ENCODE results near the gene MYOM1.

The MYOM1 gene

DNA sequence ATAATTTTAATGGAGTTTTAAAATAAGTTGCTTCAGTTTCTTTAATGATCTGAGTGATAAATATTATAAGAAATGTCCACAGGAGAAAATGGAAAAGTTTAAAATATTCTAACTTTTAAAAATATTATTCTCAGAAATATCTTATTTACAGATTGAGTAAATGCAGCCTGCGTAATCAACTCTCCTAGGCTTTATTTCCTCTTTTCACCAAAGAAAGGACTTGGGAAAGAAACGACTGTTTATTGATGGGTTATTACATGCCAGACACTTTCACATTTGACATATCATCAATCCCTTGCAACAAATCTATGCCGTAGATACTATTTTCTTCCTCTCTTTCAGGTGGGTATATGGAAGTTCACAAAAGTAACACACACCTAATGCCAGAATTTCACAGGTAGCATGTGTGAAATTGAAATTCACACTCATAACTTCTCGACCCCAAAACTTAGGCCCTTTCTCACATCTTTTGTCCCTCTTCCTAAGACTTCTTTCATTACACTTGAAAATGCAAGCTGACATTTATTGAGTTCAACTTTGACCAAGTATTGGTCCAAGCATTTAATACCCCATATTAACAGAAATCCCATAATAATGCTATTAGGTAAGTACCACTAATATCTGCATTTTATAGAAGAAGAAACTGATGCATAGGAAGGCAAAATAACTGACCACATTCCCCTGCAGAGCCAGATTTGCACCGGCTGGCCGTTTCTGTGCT is 49.2 kb downstream of the MYOM1 start:
- Histone ChIP-seq H3K36me3 (ENCODE audit: insufficient read depth, insufficient read length, low read length) (no peaks in the 10 kb centered on the region), H3K9me3 (ENCODE audit: insufficient read depth, low read length) (no peaks in the 10 kb centered on the region), H3K4me3 (ENCODE audit: insufficient read length, low read depth) (no peak overlapping the region), H3K9ac (ENCODE audit: insufficient read length, low read depth) (no peak overlapping the region), H3K27me3 (ENCODE audit: insufficient read depth, insufficient read length) (no peaks in the 10 kb centered on the region), H3K4me1 (ENCODE audit: insufficient read depth, insufficient read length) (no peaks in the 10 kb centered on the region)
- no peak for TF ChIP-seq YY1 (IDR thresholded peaks at IDR 0.05; ENCODE audit: insufficient read depth, insufficient read length)
- TF ChIP-seq SUZ12 (IDR thresholded peaks at IDR 0.05; ENCODE audit: extremely low read depth, insufficient read depth, insufficient read length), result no peak
- no peak for TF ChIP-seq ZNF274 (IDR thresholded peaks at IDR 0.05; ENCODE audit: low read depth, low read length)
- no peak for DNase-seq (ENCODE audit: low read depth, low spot score)

DNA sequence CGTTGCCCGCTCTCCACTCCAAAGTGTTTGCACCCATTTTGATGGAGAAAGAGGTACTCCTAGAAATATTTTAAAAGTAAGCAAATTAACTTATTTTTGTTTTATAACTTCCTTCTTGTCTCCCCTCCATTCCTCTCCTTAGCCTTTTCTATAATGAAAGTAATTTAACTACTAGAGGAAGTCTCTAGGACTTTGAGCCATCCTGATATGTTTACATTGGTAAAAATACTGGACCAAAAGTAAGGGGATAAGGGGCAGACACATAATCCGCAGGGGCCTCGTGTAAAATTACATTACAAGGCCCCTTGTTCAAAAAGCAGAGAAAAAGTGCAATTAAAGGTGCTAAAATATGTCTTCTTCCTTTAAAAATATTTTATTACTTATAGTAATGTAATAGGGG is 55.4 kb downstream of the MYOM1 start:
- Histone ChIP-seq H3K4me1 (ENCODE audit: insufficient read depth, insufficient read length) (no peaks in the 10 kb centered on the region), H3K27me3 (ENCODE audit: insufficient read depth, insufficient read length) (no peaks in the 10 kb centered on the region), H3K36me3 (ENCODE audit: insufficient read depth, insufficient read length, low read length) (no peaks in the 10 kb centered on the region), H3K9ac (ENCODE audit: insufficient read length, low read depth) (no peak overlapping the region), H3K4me3 (ENCODE audit: insufficient read length, low read depth) (no peak overlapping the region), H3K9me3 (ENCODE audit: insufficient read depth, low read length) (no peaks in the 10 kb centered on the region)
- TF ChIP-seq YY1 (IDR thresholded peaks at IDR 0.05; ENCODE audit: insufficient read depth, insufficient read length) (no peak), SUZ12 (IDR thresholded peaks at IDR 0.05; ENCODE audit: extremely low read depth, insufficient read depth, insufficient read length) (no peak), ZNF274 (IDR thresholded peaks at IDR 0.05; ENCODE audit: low read depth, low read length) (no peak)
- no peak for DNase-seq (ENCODE audit: low read depth, low spot score)

DNA sequence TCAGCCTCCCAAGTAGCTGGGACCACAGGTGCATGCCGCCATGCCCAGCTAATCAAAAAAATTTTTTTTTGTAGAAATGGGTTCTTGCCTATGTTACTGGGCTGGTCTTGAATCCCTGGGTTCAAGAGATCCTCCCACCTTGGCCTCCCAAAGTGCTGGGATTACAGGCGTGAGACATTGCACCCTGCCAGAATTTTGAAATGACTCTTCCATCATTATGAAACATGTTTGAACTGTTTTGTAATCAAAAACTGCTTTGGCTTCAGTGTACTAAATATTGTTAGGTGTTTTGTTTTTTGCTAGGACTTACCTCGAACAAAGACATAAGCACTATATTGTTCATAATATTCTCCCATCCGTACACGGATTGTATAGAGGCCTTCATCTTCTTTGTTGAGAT is 55.8 kb downstream of the MYOM1 start:
- H3K9ac ChIP-seq (ENCODE audit: insufficient read length, low read depth), result no peak overlapping the region
- no peaks in the 10 kb centered on the region for H3K9me3 ChIP-seq (ENCODE audit: insufficient read depth, low read length)
- no peak for DNase-seq (ENCODE audit: low read depth, low spot score)
- no peaks in the 10 kb centered on the region for H3K27me3 ChIP-seq (ENCODE audit: insufficient read depth, insufficient read length)
- H3K4me3 ChIP-seq (ENCODE audit: insufficient read length, low read depth), result no peak overlapping the region
- no peak for TF ChIP-seq SUZ12 (IDR thresholded peaks at IDR 0.05; ENCODE audit: extremely low read depth, insufficient read depth, insufficient read length)
- TF ChIP-seq YY1 (IDR thresholded peaks at IDR 0.05; ENCODE audit: insufficient read depth, insufficient read length), result no peak
- TF ChIP-seq ZNF274 (IDR thresholded peaks at IDR 0.05; ENCODE audit: low read depth, low read length), result no peak
- H3K4me1 ChIP-seq (ENCODE audit: insufficient read depth, insufficient read length), result no peaks in the 10 kb centered on the region
- no peaks in the 10 kb centered on the region for H3K36me3 ChIP-seq (ENCODE audit: insufficient read depth, insufficient read length, low read length)

DNA sequence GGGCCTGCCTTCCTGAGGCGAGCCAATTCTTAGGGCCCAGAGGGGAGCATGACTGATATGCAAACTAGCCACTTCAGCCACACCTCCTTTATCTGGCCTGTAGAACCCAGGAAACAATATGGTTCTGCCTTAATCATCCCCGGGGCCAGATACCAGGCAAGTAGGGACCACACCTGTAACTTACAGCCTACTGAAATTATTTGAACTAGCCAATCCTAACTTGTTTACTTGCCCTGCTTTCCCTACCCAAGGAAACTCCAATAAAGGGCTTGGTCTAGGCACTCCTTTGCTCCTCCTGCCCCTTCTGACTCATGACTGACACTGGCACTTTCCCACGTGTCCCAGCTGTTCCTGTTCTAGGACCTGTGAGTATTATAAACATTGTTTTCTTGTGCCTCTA is 57.6 kb downstream of the MYOM1 start:
- H3K4me1 ChIP-seq (ENCODE audit: insufficient read depth, insufficient read length), result no peaks in the 10 kb centered on the region
- TF ChIP-seq YY1 (IDR thresholded peaks at IDR 0.05; ENCODE audit: insufficient read depth, insufficient read length), result no peak
- no peak for TF ChIP-seq SUZ12 (IDR thresholded peaks at IDR 0.05; ENCODE audit: extremely low read depth, insufficient read depth, insufficient read length)
- no peak for TF ChIP-seq ZNF274 (IDR thresholded peaks at IDR 0.05; ENCODE audit: low read depth, low read length)
- no peak overlapping the region for H3K9ac ChIP-seq (ENCODE audit: insufficient read length, low read depth)
- DNase-seq (ENCODE audit: low read depth, low spot score), result no peak
- H3K4me3 ChIP-seq (ENCODE audit: insufficient read length, low read depth), result no peak overlapping the region
- no peaks in the 10 kb centered on the region for H3K36me3 ChIP-seq (ENCODE audit: insufficient read depth, insufficient read length, low read length)
- H3K9me3 ChIP-seq (ENCODE audit: insufficient read depth, low read length), result no peaks in the 10 kb centered on the region
- no peaks in the 10 kb centered on the region for H3K27me3 ChIP-seq (ENCODE audit: insufficient read depth, insufficient read length)

DNA sequence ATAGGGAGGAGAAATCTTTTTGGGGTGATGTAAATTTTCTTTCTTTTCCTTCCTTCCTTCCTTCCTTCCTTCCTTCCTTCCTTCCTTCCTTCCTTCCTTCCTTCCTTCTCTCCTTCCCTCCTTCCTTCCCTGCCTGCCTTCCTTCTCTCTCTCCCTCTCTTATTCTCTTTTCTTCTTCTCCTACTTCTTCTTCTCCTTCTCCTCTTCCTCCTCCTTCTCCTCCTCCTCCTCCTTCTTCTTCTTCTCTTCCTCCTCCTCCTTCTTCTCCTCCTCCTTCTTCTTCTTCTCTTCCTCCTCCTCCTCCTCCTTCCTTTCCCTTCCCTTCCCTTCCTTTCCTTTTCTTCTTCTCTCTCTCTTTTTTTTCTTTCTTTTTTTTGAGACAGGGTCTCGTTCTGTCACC is 59.9 kb downstream of the MYOM1 start:
- Histone ChIP-seq H3K27me3 (ENCODE audit: insufficient read depth, insufficient read length) (no peaks in the 10 kb centered on the region), H3K9ac (ENCODE audit: insufficient read length, low read depth) (no peak overlapping the region), H3K36me3 (ENCODE audit: insufficient read depth, insufficient read length, low read length) (no peaks in the 10 kb centered on the region), H3K9me3 (ENCODE audit: insufficient read depth, low read length) (no peaks in the 10 kb centered on the region), H3K4me1 (ENCODE audit: insufficient read depth, insufficient read length) (no peaks in the 10 kb centered on the region), H3K4me3 (ENCODE audit: insufficient read length, low read depth) (no peak overlapping the region)
- no peak for DNase-seq (ENCODE audit: low read depth, low spot score)
- TF ChIP-seq YY1 (IDR thresholded peaks at IDR 0.05; ENCODE audit: insufficient read depth, insufficient read length) (no peak), ZNF274 (IDR thresholded peaks at IDR 0.05; ENCODE audit: low read depth, low read length) (no peak), SUZ12 (IDR thresholded peaks at IDR 0.05; ENCODE audit: extremely low read depth, insufficient read depth, insufficient read length) (no peak)

DNA sequence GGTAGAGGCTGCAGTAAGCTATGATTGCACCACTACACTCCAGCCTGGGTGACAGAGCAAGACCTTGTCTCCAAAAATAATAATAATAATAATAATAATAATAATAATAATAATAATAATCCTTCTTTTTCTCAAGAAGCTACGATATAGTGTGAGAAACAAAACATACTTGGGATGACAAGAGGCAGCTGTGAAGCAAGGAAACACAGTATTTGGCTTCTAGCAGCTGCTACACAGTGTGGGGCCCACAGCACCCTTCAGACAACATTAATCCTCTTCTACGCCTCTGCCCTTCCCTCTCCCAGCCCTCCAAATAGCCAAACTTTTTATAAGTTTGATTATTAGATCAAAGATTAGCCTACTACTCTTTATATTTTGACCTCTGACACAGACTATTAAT is 62.2 kb downstream of the MYOM1 start:
- Histone ChIP-seq H3K27me3 (ENCODE audit: insufficient read depth, insufficient read length) (no peaks in the 10 kb centered on the region), H3K9ac (ENCODE audit: insufficient read length, low read depth) (no peak overlapping the region), H3K4me3 (ENCODE audit: insufficient read length, low read depth) (no peak overlapping the region), H3K9me3 (ENCODE audit: insufficient read depth, low read length) (no peaks in the 10 kb centered on the region), H3K36me3 (ENCODE audit: insufficient read depth, insufficient read length, low read length) (no peaks in the 10 kb centered on the region), H3K4me1 (ENCODE audit: insufficient read depth, insufficient read length) (no peaks in the 10 kb centered on the region)
- no peak for TF ChIP-seq ZNF274 (IDR thresholded peaks at IDR 0.05; ENCODE audit: low read depth, low read length)
- no peak for TF ChIP-seq YY1 (IDR thresholded peaks at IDR 0.05; ENCODE audit: insufficient read depth, insufficient read length)
- TF ChIP-seq SUZ12 (IDR thresholded peaks at IDR 0.05; ENCODE audit: extremely low read depth, insufficient read depth, insufficient read length), result no peak
- no peak for DNase-seq (ENCODE audit: low read depth, low spot score)

DNA sequence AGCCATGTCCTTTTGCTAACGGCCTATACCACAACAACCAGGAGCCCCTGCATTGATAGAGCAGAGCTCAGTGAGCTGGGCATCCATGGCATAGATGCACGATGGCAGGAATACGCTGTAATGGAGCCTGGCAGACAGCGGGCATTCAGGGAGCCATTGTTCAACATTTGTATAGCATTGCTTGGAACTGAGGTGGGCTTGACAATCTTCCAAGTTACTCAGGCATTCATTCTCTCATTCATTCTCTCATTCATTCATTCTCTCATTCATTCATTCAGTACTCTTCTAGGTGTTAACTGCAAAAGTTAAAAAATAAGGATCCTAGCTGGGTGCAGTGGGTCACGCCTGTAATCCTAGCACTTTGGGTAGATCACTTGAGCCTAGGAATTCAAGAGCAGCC is 62.7 kb downstream of the MYOM1 start:
- Histone ChIP-seq H3K27me3 (ENCODE audit: insufficient read depth, insufficient read length) (no peaks in the 10 kb centered on the region), H3K9me3 (ENCODE audit: insufficient read depth, low read length) (no peaks in the 10 kb centered on the region), H3K9ac (ENCODE audit: insufficient read length, low read depth) (no peak overlapping the region), H3K4me1 (ENCODE audit: insufficient read depth, insufficient read length) (no peaks in the 10 kb centered on the region), H3K36me3 (ENCODE audit: insufficient read depth, insufficient read length, low read length) (no peaks in the 10 kb centered on the region), H3K4me3 (ENCODE audit: insufficient read length, low read depth) (no peak overlapping the region)
- no peak for DNase-seq (ENCODE audit: low read depth, low spot score)
- TF ChIP-seq SUZ12 (IDR thresholded peaks at IDR 0.05; ENCODE audit: extremely low read depth, insufficient read depth, insufficient read length), result no peak
- no peak for TF ChIP-seq YY1 (IDR thresholded peaks at IDR 0.05; ENCODE audit: insufficient read depth, insufficient read length)
- no peak for TF ChIP-seq ZNF274 (IDR thresholded peaks at IDR 0.05; ENCODE audit: low read depth, low read length)
